AG08395 (cell line): ENCODE results near the gene B9D1.
A peak's percentile ranks its signal among the peaks of the same experiment; 100 is the strongest.

ENCODE experiments used
- DNase-seq: peaks from one replicate; pipeline ENCODE4 v3.0.0; 2012; ENCODE audit warnings: mixed read lengths, low spot score

The B9D1 gene

DNA sequence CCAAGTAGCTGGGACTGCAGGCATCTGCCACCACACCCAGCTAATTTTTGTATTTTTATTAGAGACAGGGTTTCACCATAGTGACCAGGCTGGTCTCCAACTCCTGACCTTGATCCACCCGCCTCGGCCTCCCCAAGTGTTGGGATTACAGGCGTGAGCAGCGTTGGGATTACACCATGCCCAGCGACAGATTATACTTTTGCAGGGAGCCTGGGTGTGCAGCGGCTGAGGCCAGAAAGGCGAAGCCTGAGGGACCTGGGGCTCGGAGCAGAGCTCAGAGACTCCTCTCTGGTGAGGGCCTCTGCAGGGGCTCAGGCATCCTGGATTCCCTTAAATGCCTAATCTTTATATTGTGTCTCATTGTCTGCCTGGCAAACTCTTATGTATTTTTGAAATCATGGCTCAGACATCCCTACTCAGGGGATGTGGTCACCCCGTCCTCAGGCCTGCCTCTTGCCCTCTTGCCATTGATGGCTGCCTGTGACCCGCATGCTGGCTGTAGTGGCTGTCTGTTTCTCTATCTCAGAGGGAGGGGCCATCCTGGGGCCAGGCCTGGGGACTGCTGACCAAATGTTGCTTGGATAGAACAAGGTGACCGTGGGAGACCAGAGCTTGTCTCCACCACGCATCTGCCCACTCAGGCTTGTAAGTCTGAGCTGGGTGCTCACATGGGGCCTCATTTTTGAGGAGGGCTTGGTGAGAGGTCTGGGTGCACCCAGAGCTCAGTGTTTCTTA is 42.6 kb downstream of the B9D1 start:
- no peak for DNase-seq

DNA sequence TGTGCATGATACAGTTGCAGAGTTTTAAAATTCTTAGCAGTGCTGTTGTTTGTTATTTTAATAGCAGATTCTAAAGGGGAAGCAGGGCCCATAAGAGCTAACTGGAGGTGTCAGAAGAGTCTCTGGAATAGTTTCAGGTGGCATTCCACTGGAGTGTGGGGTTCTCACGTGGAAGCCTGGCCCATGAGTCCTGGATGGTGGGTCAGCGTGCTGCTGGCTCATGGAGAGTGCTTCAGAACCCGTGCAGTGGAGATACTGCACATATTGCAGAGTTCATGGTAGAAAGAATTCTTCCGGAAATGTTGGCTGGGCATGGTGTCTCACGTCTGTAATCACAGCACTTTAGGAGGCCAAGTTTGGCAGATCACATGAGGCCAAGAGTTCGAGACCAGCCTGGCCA is 43.9 kb downstream of the B9D1 start:
- no peak for DNase-seq

DNA sequence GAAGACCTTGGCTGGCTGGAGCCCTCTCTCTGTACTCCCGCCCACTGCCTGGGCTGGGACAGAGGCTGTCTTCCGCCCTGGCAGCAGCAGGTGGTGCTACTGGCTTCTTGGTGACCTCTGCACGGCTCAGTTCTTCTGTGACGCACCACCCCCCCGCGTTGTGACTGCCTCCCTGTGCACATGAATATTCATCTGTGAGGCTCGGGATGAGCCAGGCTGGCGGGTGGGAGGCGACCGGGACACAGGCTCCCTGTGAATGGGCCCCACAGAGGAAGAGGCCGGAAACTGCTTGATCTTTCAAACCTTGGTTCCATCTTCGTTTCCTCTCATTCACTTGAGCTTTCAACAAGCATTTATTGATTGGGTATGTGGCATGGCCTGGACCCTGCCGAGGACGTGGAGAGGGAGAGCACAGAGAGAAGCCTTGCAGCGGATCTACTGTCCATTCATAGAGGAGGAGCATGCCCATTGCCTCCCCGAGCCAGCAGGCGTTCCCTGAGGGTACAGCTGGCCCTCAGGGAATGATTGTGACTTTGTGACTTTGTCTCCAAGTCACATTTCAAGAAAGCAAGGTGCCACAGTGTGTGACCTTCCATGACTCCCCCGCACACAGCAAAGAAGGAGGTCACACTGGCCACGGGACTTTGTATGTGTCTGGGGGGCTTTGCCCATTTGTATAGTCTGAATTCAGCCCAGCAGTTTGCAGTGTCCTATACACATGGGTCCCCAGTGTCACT is 45.0 kb downstream of the B9D1 start:
- DNase-seq, result peak; percentile 20

DNA sequence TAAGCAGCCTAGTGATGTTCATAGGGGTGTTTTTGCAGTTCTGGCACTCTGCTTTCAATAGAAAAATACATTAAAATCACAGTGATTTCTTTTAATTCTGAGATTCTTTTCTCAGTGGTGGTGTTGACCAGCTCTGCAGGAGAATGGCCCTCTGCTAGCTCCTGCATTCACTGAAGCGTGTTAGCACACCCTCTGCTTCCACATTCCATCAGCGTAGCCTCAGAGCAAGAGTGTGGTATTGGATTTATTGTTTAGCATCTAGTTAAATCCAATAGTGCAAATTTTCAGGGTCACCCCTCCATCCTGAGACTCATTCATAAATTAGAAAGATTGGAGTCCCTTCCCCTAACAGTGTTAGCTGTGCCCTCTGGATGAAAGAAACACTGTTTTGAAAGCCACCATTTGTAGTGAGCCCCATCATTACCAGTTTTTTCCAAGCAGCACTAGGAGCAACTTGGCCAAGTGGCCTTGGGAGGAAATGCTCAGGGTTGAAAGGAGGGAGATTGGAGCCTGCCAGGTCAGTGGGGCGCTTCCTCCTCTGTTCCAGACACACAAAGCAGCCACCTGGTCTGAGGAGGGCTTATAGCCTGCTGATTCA is 45.7 kb downstream of the B9D1 start:
- DNase-seq, result no peak

DNA sequence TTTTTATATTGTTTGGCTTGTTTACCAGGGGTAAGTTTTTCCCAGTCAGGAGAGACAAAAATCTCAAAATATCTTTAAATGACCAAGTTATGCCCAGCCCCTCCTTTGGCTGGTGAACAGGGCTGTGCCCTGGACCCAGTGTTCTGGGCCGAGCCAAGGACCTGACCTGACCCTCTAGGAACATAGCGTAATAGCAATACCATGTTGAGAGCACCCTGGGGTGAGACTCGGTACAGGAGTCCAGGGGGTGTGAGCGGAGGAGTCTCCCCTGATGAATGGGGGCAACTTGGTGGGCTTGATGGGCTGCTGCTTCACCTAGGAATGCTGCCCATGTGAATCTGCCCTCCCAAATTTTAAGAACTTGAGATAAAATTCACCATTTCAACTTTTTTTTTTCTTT is 47.4 kb downstream of the B9D1 start:
- no peak for DNase-seq

DNA sequence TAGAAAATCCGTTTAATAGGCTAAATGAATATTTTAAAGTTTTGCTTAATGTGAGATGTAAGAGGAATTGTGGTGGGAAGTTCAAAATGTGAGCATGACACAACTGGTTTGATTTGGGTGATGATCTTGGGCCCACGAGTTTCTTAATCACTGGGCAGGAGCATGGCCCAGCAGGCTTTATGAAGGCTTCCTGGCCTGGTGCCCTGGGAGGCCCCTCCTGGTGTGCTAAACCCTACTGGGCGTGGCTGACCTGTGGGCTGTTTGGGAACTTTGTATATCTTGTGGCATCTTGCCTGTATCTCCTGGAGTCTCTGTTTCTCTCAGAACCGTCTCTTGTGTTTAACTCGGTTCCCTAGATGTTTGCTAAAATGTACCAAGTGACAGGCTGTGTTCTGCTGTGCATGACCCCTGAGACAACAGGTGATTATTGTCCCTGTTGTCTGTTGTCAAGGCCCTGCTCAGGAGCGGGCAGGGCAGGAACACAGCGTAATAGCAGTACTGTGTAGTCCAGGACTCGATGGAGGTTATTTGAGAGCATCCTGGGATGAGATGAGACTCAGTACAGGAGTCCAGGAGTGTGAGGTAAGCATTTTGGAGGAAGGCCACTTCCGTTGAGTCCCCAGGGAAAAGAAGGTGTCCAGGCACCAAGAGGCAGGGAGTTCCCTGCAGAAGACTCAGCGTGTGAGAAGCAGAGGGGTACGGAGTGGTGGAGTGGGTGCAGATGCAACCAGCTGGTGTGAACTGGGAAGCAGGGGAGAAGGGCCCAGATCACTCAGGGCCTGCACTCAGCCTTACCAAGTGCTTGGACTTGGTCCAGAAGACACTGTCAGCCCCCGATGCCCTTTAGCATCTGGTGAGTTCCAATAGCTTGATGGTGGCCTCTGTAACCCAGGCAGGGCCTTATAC is 48.5 kb downstream of the B9D1 start:
- no peak for DNase-seq

DNA sequence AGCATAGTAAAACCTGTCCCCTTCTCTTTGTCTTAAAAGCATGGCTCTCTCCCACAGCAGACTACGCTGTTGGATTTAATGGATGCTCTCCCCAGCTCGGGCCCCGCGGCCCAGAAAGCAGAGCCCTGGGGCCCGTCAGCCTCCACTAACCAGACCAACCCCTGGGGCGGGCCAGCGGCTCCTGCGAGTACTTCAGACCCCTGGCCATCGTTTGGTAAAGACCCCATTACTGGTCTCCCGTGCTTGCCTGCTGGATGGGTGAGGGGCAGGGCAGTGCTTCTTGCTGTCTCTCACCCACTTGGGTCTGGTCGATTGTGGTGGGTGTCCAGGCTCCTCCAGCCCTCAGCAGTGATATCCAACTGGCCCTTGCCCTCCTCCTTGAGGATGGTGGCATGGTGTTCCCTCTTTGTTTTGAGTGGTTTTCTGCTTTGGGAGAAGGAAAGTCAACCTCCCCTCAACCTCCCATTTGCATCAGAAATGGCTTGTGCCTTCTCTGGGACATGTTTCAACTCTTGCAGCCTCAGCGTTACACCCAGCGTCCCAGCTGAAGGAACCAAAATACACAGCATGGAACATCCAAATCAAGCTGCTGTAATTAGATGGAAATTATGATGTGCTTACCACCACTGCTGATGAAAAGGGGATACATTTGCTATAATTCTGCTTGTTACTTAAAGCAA is 49.3 kb downstream of the B9D1 start:
- DNase-seq, result no peak

DNA sequence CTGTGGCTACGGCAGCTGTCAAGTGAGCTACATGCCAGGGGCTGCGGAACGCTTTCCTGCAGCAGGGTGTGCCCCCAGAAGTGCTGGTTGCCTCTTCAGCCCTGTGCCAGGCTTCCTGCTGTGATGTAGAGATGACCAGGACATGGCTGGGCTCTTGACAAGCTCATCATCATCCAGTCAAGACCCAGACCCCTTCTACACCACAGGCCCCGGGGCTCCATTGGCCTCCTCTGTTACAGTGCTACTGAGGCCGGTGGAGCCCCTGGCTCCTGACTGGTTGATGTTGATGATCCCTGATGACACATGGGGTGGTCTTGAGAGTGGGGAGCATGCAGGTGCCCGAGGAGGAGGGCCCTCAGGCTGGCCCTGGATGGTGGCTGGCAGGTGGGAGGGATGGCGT is 50.1 kb downstream of the B9D1 start:
- DNase-seq, result no peak

DNA sequence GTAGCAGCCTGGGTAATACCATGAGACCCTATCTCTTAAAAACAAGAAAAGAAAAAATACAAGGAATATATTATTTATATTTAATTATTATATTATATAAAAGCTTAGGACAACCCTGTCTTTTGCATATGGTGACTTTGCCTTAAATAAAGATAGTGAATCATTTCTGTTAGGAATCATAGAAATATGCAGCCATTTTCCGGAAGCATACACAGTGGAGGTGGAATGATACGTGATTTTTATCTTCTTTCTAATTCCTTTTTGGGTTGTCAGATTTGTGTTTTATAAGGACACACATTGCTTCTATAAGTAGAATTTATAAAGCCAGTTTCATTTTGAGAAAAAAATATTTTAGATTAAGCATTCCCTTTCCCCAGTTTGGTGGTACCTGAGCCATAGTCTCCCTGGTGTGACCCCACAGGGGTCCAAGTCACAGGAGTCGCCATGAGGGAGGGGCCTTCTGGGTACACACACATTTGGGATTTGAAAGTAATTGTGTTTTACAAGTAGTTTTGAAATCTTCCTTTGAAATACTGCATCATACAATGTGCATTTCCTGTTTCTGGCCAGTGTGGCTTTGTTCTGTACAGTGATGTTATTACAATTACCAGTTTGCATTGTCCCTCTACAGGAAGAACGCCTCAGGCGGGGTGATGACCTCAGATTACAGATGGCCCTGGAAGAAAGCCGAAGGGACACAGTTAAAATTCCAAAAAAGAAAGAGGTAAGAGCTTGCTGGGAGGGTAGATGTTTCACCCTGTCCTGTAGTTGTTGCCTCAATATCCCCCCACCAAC is 50.9 kb downstream of the B9D1 start:
- no peak for DNase-seq

DNA sequence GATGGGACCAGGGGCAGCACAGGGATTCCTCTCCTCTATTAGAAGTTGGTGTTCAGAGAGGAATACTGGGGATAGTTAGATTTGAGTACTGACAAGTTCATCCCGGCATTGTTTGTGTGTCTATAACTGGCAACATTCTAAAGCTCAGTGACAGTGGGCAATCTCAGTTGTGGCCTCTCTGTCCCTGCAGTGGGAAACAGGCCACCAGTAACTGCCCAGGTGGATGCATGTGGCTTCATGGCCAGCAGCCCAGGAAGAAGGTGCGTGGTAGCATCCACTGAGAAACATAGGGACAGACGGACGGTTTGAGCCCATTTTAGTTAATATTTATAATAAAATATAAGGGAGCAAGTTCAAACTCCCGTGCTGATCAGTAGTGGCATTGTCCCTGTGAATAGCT is 51.5 kb downstream of the B9D1 start:
- no peak for DNase-seq

DNA sequence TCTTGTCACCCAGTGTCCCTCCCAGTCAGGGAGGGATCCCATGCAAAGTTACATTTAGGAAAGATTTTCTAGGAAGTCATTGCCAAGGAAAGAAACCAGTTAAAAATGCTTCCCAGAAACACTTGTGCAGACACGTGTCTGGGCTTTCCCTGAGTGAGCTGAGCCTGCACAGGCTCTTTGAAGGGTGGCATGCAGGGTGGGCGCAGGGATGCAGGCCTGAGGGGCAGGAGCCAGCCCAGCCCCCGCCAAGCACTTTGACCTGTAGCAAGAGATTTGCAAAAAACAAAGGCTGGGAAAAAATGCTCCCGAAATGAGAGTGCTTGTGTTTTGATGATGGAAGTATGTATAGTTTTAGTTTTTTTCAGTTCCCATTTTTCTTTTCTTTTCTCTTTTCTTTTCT is 52.4 kb downstream of the B9D1 start:
- DNase-seq, result no peak

DNA sequence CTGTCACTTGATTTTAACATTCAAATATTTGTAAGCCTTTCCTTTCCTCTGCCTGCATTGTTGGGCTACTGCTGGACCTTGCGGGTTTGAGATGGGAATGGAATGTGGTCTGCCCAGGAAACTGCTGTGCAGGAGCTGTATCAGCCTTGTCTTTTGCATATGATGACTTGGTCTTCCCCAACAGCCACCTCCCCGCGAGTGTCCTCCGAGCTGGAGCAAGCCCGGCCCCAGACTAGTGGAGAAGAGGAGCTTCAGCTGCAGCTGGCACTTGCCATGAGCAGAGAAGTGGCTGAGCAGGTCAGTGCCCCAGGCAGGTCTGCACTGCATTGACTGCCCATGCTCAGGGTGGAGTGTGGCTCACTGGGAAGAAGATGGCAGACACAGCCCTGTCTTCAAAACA is 52.8 kb downstream of the B9D1 start:
- DNase-seq, result no peak

DNA sequence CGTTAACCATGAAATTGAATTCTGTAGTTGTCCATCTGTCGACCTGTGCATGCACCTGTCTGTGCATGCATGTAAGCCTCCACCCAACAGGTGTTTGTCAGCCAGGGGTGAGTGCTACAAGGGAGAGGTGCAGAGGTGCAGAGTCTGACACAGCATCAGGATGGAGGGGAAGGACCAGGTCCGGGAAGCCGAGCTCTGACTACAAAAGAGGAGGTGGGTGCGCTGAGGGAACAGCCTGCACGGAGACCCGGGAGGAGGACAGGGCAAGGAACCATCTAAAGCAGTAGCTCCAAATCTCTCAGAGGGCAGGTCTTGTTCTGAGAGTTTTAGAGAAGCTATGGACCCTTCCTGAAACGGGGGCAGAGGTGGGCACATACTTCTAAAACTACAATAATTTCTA is 54.1 kb downstream of the B9D1 start:
- no peak for DNase-seq

DNA sequence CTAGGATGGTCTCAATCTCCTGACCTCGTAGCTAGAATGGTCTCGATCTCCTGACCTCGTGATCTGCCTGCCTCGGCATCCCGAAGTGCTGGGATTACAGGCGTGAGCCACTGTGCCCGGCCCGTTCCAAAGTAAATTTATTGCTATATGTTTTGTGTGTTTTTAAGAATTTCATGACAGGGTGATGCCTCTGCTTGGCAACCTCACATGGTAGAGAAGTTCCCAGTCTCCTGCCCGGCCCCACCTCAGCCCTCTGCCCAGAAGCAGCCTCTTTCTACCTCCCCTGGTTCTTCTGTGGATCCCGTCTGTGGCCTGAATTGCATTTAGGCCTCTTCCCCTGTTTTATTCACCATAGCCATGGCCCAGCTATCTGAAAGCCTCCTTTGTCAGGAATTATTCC is 55.0 kb downstream of the B9D1 start:
- DNase-seq, result no peak

DNA sequence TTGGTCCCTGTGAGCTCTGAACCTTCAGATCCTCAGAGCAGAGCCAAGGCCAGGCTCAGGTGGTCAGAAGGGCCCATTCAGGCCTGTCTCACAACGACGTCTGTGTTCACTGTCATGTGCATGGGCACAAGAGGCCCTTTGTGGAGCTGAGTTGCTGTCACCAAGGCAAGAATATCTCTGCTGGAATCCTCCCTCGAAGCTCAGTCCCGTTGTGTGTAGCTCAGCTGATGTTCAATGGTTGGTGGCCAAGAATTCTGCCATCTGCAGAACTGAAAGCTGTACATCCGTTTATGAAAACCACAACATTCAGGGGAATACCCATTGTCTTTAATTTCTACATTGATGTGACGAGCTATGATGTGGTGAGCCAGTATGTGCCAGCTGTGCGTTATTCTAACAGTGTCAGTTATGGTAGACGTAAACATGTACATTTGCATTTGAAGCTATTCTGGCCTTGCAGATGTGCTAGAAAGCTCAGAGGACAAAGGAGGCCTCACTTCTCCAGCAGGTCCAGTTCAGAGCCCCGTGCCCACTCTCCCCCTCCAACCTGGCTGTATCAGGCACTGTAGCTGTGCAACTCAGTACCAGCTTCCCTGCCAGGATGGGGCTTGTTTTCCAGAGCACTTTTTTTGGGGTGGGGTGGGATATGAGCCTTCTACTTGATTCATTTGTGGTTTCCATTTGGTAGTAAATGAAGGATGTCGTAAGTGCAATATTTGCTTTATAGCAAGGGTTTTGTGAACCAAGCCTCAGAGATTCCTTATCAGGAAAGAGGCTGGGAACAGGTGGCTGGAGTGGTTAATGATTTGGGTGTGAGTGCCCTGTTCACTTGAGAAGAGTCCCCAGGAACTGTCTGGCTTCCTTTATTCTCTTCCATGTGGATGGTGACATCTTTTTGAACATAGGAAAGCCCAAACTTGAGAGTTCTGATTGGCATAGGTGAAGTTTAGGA is 56.1 kb downstream of the B9D1 start:
- DNase-seq, result no peak

DNA sequence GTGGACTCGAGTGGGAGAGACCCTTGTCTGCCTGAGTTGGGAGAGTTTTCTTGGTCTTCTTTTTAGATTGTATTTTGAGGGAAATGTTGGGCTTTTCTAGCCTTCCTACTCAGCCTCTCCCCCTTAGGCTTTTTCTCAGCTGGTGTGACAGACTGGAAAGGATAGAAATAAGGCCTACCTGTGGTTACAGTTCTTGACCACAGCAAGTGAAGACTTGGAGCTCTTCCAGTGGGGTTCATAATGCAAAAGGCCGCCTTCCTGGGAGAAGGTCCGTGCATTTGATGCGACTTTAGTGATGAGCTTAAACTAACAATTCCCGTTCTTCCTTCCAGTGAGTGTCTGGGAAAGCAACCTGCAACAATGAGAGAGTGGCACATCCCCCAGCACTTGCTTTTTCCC is 56.8 kb downstream of the B9D1 start:
- no peak for DNase-seq

DNA sequence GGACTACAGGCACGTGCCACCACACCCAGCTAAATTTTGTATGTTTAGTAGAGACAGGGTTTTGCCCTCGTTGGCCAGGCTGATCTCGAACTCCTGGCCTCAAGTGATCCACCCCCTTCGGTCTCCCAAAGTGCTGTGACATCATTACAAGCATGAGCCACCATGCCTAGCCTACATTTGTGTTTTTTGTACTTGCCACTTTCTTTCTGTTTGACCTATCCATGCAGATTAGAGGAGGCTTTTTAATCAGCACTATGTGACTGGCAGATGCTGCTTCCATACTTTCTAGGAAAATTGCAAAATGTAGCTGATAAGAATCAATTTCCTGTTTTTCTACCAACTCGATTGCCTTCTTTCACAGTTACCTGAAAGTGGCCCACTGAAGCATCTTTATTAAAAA is 57.3 kb downstream of the B9D1 start:
- no peak for DNase-seq

DNA sequence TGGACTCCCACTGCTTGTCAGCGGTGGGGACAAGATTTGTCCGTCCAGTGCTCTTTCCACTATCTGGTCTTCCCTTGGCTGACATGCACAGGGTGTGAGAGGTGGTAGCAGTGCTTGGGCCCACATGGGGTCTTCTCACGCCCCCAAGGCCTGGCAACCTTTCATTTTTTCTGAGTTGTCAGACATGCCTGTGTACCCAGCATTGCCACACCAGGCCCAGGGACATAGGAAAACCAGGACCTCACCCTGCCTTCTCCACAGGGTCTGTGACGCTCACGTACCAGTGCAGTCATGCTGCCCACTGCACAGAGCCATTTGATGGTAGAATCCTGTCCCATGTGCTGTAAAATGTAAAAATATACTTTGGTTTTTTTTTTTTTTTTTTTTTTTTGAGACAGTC is 57.8 kb downstream of the B9D1 start:
- no peak for DNase-seq

DNA sequence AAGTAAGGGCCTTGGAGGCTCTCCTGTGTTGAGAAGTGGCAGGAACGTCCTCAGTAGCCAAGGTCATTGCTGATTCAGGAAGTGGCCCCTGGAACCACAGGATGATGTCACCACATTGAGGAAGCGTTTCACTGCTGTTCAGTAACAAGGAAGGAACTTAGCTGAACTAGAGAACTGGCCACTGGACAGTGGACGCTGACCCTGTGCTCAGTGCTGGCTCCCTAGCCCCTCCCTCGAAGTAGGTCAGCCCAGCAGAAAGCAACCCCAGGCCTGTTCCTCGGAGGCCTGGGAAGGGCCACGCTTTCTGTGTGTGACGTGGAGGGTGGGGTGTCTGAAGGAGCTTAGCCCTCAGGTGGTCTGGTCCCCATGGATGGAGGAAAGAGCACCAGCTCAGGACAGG is 58.3 kb downstream of the B9D1 start:
- peak; percentile 37 for DNase-seq

DNA sequence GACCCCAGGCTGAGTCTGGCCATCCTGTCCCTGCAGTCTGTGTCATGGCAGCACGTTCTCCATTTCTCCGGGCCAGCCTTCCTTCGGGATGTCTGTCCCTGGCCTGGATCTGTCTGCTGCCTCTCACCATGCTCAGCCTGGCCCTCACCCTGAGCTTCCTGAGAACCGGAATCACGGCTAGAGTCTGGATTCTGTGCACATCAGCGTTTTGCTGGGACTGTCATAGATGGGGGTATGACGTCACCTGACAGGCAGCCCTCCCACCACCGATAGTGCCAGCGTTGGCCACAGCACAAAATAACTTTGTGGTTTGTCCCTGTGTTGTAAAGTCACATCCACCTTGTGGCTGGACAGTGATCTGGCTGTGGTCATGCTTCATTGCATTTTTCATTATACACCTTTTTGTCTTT is 59.2 kb downstream of the B9D1 start:
- no peak for DNase-seq
